IMR-90 (cell line): ENCODE data around the gene RASGRP4. TPM values are rescaled to one million over a fixed set of nuclear protein-coding genes. Genes with fewer than 3 reads are reported as not detected.

Experiments
- ATAC-seq: fragments of 200-7000 bp; cut with Tn5 transposase; 2 replicates; pipeline ENCODE4 v1.9.1; 2020; ENCODE audit warnings: low read depth, mild to moderate bottlenecking, moderate library complexity
- BruUV-seq: library from RNA; stranded (reverse); fragments of 400-500 nt; replicated peaks from 2 replicates; lab custom pipeline; 2021; lab: Mats Ljungman, UMichigan
- CTCF ChIA-PET: fragments of 300-600 bp; formaldehyde crosslinking; extraction: SDS; loops from one replicate; lab custom pipeline; 2021; ENCODE audit warnings: antibody characterized with exemption; lab: Yijun Ruan, JAX
- POLR2A ChIA-PET: fragments of 300-600 bp; sonication (Branson Sonifier 250); formaldehyde crosslinking; loops from one replicate; lab custom pipeline; 2022; ENCODE audit warnings: antibody characterized with exemption; ENCODE audit not compliant: unreplicated experiment; lab: Charles Lee
- DNase-seq: peaks from one replicate; pipeline ENCODE4 v3.0.0; 2013
- H2AFZ ChIP-seq: replicated peaks from 2 replicates; pipeline ENCODE3; 2013; ENCODE audit warnings: low read length, mild to moderate bottlenecking; ENCODE audit not compliant: poor library complexity
- H2AK5ac ChIP-seq: 2 replicates; pipeline ENCODE4 v1.6.1; 2013; ENCODE audit warnings: low read depth, low read length, inconsistent platforms
- H2AK9ac ChIP-seq: replicated peaks from 2 replicates; pipeline ENCODE3; 2013; ENCODE audit warnings: mild to moderate bottlenecking, low read depth, low read length, moderate library complexity; ENCODE audit not compliant: poor library complexity
- H2BK120ac ChIP-seq: 2 replicates; pipeline ENCODE4 v1.6.1; 2013; ENCODE audit warnings: low read depth, low read length, inconsistent platforms
- H2BK15ac ChIP-seq: 3 replicates; pipeline ENCODE4 v1.6.1; 2013; ENCODE audit warnings: low read depth, low read length, inconsistent platforms
- H2BK20ac ChIP-seq: 2 replicates; pipeline ENCODE4 v1.6.1; 2013; ENCODE audit warnings: low read depth, mild to moderate bottlenecking, inconsistent platforms, low read length, moderate library complexity
- H2BK5ac ChIP-seq: 2 replicates; pipeline ENCODE4 v1.6.1; 2013; ENCODE audit warnings: mild to moderate bottlenecking, low read depth, low read length, inconsistent platforms; ENCODE audit not compliant: poor library complexity, severe bottlenecking
- H3K14ac ChIP-seq: replicated peaks from 2 replicates; pipeline ENCODE4 v1.6.1; 2013; ENCODE audit warnings: low read depth, low read length, inconsistent platforms
- H3K18ac ChIP-seq: 2 replicates; pipeline ENCODE4 v1.6.1; 2013; ENCODE audit warnings: low read depth, low read length, control low read depth
- H3K23ac ChIP-seq: 2 replicates; pipeline ENCODE4 v1.6.1; 2013; ENCODE audit warnings: low read depth, low read length, inconsistent platforms
- H3K27ac ChIP-seq: 2 replicates; pipeline ENCODE4 v1.5.1; 2013; ENCODE audit warnings: mild to moderate bottlenecking, control low read depth, low read length; ENCODE audit not compliant: insufficient read depth
- H3K27me3 ChIP-seq: 2 replicates; pipeline ENCODE4 v1.6.1; 2013; ENCODE audit warnings: low read length; ENCODE audit not compliant: control insufficient read depth, insufficient read depth
- H3K36me3 ChIP-seq: 2 replicates; pipeline ENCODE4 v1.6.1; 2013; ENCODE audit warnings: low read length, mixed read lengths; ENCODE audit not compliant: control insufficient read depth, insufficient read depth
- H3K4ac ChIP-seq: 2 replicates; pipeline ENCODE4 v1.6.1; 2013; ENCODE audit warnings: low read depth, low read length, inconsistent platforms
- H3K4me1 ChIP-seq: 2 replicates; pipeline ENCODE4 v1.6.1; 2013; ENCODE audit warnings: low read length, mixed read lengths; ENCODE audit not compliant: control insufficient read depth, insufficient read depth
- H3K4me2 ChIP-seq: 2 replicates; pipeline ENCODE4 v1.6.1; 2013; ENCODE audit warnings: low read depth, mild to moderate bottlenecking, control low read depth, low read length, moderate library complexity
- H3K4me3 ChIP-seq: 2 replicates; pipeline ENCODE4 v1.5.1; 2013; ENCODE audit warnings: low read depth, mild to moderate bottlenecking, control low read depth, low read length, moderate library complexity; ENCODE audit not compliant: insufficient read depth
- H3K56ac ChIP-seq: 2 replicates; pipeline ENCODE4 v1.6.1; 2013; ENCODE audit warnings: low read length, inconsistent platforms; ENCODE audit not compliant: insufficient read depth; ENCODE audit errors: extremely low read depth
- H3K79me1 ChIP-seq, 2 experiments: 2 replicates each; pipeline ENCODE4 v1.6.1; 2013; ENCODE audit warnings: low read length in 2 of 2, inconsistent platforms in 1 of 2, low read depth in 1 of 2
- H3K9ac ChIP-seq: 2 replicates; pipeline ENCODE4 v1.6.1; 2013; ENCODE audit warnings: low read depth, low read length, control low read depth
- H3K9me1 ChIP-seq: 2 replicates; pipeline ENCODE4 v1.6.1; 2013; ENCODE audit warnings: low read length, inconsistent platforms; ENCODE audit not compliant: insufficient read depth
- H3K9me3 ChIP-seq: 2 replicates; pipeline ENCODE4 v1.6.1; 2013; ENCODE audit warnings: low read length; ENCODE audit not compliant: control insufficient read depth, insufficient read depth
- H4K20me1 ChIP-seq: 2 replicates; pipeline ENCODE4 v1.6.1; 2013; ENCODE audit warnings: low read length, inconsistent platforms; ENCODE audit not compliant: insufficient read depth
- H4K5ac ChIP-seq: 2 replicates; pipeline ENCODE4 v1.6.1; 2013; ENCODE audit warnings: mild to moderate bottlenecking, low read depth, low read length, control low read depth
- H4K8ac ChIP-seq, 2 experiments: 2 replicates each; pipeline ENCODE4 v1.6.1; 2013; ENCODE audit warnings: low read depth in 2 of 2, low read length in 2 of 2, control low read depth in 1 of 2, inconsistent platforms in 1 of 2
- H4K91ac ChIP-seq: 2 replicates; pipeline ENCODE4 v1.6.1; 2013; ENCODE audit warnings: low read depth, low read length, inconsistent platforms; ENCODE audit not compliant: insufficient read depth
- FOS ChIP-seq: fragments of 150-350 bp; IDR thresholded peaks from 2 replicates; pipeline ENCODE4 v1.6.1; 2016; ENCODE audit warnings: low read depth, low read length
- MAZ ChIP-seq: IDR thresholded peaks from 2 replicates; pipeline ENCODE4 v1.6.1; 2012; ENCODE audit warnings: low read depth, mild to moderate bottlenecking, low read length, improper control_type of control experiment, moderate library complexity, borderline replicate concordance
- RCOR1 ChIP-seq: IDR thresholded peaks from 2 replicates; pipeline ENCODE4 v1.6.1; 2012; ENCODE audit warnings: mild to moderate bottlenecking, low read length, improper control_type of control experiment; ENCODE audit not compliant: insufficient replicate concordance
- SMC3 ChIP-seq: fragments of 150-350 bp; IDR thresholded peaks from 2 replicates; pipeline ENCODE4 v1.6.1; 2016; ENCODE audit warnings: low read depth, mild to moderate bottlenecking, antibody characterized with exemption, low read length, moderate library complexity
- WGBS, 2 experiments: methylation state at CpG; one replicate each; pipeline versions ENCODE4 v1.1.5 to v1.1.7; 2013; ENCODE audit warnings: missing lambda C conversion rate in 2 of 2; ENCODE audit not compliant: insufficient read length in 1 of 2; ENCODE audit errors: extremely low coverage in 2 of 2; 5-methylcytosine and 5-hydroxymethylcytosine counted together
- dilution Hi-C: fragments of 300-500 bp; cut with HindIII; formaldehyde crosslinking; loops from one replicate; pipeline ENCODE4 v1.14.3; 2018; ENCODE audit warnings: low sequenced_read_pairs; ENCODE audit not compliant: unreplicated experiment
- in situ Hi-C: fragments of 300-500 bp; cut with MboI; formaldehyde crosslinking; loops from 3 replicates; pipeline ENCODE4 v1.14.3; 2019; ENCODE audit warnings: low sequenced_read_pairs, inconsistent platforms, mixed read lengths
- intact Hi-C: fragments of 100-400 bp; cut with micrococcal nuclease; formaldehyde crosslinking; loops from 2 replicates; pipeline ENCODE4 v1.10.0; 2022
- polyA plus RNA-seq, 3 experiments: library from polyadenylated mRNA; depleted of rRNA; stranded (reverse); fragments of >200 nt; gene quantifications; 2 replicates each; pipeline ENCODE4 v1.2.3, GENCODE V29; 2012; ENCODE audit warnings: low replicate concordance in 1 of 3
- total RNA-seq: library from RNA; depleted of rRNA; stranded (reverse); fragments of >200 nt; gene quantifications from 2 replicates; pipeline ENCODE4 v1.2.3, GENCODE V29; 2012

RASGRP4 gene
- total and polyA plus RNA-seq, 2 of the 4 experiments (the other 2 are of a cell fraction) = not detected

- H3K36me3 ChIP-seq = no peaks in the 10 kb centered on the region
- no peaks in the 10 kb centered on the region for H3K4me1 ChIP-seq
- ChIA-PET CTCF (no interaction called here), POLR2A (no interaction called here)
- H3K79me1 ChIP-seq = no peaks in the 10 kb centered on the region
- no peak overlapping the region for H3K9ac ChIP-seq
- H4K8ac ChIP-seq = no peak overlapping the region
- no peak overlapping the region for H3K23ac ChIP-seq
- H2BK5ac ChIP-seq = no peak overlapping the region
- H2BK15ac ChIP-seq = no peak overlapping the region
- no TSS peak for BruUV-seq
- H3K4me3 ChIP-seq = no peak overlapping the region
- DNase-seq (no peak), ATAC-seq (no peak)
- no peak overlapping the region for H3K18ac ChIP-seq
- H2AFZ ChIP-seq = no peak overlapping the region
- H2BK120ac ChIP-seq = no peak overlapping the region
- no peaks in the 10 kb centered on the region for H3K9me3 ChIP-seq
- WGBS, 2 experiments = 64% methylated on average over 5 of the region's 7 CpGs; no CpG with 5 or more reads in 1 of the 2 experiments
- dilution Hi-C loops = no loop called here
- in situ Hi-C loops = loop anchor here (25.0 kb wide), 1 partner anchor 515 kb away; the partner anchor contains the start of genes MRPS12 and SARS2
- H3K14ac ChIP-seq = no peak overlapping the region
- H3K9me1 ChIP-seq = 0 out of 2 replicates have a peak, but pooled peaks cover 2% of the 10 kb centered on the region
- no peak overlapping the region for H3K27ac ChIP-seq
- intact Hi-C loops = no loop called here
- no peaks in the 10 kb centered on the region for H4K20me1 ChIP-seq
- no peak overlapping the region for H3K4ac ChIP-seq
- peaks cover 40% of the 10 kb centered on the region for H3K27me3 ChIP-seq
- peak overlapping the region; percentile 13 for H2AK9ac ChIP-seq
- no peak overlapping the region for H2BK20ac ChIP-seq
- no peak overlapping the region for H3K4me2 ChIP-seq
- no peak overlapping the region for H2AK5ac ChIP-seq
- no peak overlapping the region for H3K56ac ChIP-seq
- no peak overlapping the region for H4K91ac ChIP-seq
- no peak for TF ChIP-seq FOS
- no peak for TF ChIP-seq SMC3
- TF ChIP-seq MAZ = no peak
- no peak for TF ChIP-seq RCOR1
- H4K5ac ChIP-seq = no peak overlapping the region
These were observed 3.6 kb downstream of the RASGRP4 start for GRCh38 chr19:38422438-38422837.
